AG08396 (cell line): ENCODE results near the gene ZNF414.

Source experiments
- DNase-seq: peaks from one replicate; pipeline ENCODE4 v3.0.0; 2012; ENCODE audit warnings: low spot score, mixed read lengths

Gene ZNF414

DNA sequence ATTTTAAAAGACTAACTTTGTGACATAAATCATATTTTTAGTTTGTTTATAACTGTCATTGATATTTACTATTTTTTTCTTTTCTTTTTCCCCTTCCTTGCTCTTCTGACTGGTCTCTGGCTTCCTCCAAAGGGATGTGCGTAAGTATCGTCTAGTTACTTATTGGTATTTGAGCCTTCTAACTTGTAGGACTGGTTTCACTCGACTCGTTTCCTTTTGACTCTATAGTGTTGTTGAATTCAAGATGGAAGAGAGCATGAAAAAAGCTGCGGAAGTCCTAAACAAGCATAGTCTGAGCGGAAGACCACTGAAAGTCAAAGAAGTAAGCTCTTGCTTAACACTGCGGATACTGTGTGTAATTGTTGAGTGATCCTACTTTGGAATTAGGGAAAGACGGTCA, 50.6 kb downstream of the ZNF414 start:
- DNase-seq: no peak

DNA sequence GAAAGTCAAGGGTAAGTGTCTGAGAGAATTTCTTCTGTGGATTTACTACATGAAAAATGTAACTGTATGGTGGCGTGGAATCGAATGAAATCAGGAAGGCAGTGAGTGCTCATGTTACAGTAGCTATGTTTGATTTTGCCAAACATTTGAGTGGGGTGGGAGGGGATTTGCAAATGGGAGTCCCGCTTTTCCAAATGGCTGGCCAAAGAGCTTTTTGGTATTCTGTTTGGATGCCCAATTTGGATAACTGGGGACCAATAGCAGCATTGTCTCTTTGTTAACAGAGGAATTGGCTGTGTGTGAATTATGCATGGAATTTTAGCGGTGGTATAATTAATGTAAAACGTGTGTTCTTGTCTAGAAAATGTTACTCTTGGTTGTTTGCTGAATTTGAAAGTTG, 51.4 kb downstream of the ZNF414 start:
- DNase-seq: no peak

- DNase-seq: no peak
Measured at GRCh38 chr19:8461891-8462290, 52.1 kb downstream of the ZNF414 start.

DNA sequence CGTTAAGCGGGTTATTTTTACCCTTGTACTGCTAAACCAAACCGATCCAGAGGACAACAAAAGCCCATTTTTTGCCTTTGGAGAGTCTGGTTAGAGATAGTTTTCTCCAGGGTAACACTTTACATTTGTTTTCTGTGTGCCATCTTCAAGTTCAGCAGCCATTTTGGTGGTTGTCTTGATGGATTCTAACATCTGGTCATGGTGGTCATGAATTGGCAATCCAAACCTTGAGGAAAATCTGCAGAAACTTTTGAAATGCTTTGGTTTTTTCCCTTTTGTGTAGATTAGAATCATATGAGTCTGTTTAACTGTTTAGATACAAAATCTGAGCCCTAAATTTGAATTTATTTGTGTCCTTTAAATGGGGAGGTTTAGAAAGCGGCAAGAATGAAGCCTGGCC, 52.6 kb downstream of the ZNF414 start:
- DNase-seq: no peak

DNA sequence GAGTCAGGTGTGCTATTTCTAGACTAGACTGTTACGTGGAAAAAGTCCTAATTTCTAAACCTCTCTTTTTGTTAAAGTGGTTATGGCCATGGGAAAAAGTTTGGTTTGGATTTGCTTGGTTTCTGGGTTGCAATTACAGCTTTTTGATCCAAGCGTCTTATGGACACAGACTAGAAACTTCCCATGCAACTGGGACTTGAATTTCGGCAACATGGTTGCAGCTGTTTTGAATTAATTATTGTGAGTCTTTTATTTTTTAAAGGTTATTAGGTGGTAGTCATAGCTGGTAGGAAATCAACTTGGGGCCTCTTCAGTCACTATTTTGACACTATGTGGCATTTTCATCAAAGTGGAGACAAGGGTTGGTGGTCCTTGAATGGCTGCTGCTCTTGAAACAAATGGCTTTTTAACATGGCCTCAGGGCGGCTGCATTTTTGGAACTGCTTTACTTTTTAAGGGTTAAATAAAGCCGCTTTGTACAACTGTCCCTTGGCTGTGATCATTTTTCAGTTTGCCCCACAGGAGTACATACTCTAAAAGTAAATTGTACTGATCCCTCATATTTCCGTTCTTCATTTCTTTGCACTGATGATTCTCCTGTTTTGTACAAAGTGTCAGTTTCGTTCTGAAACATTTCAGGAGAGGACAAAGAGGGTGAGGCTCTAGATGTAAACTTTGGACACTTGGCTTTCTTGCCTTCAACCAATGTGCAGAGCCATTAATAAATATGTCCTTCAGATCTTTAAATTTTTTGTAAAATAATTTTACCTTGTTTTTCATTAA, 53.3 kb downstream of the ZNF414 start:
- no peak for DNase-seq
